Measurements from ENCODE around the gene SDF4. TPM values are rescaled to one million over a fixed set of nuclear protein-coding genes. Genes with fewer than 3 reads are reported as not detected.
"Not testable (repeated sequence)": the region's sequence is repeated elsewhere in the genome, so short reads cannot be mapped to it uniquely, and the experiment has no call there.

SDF4 gene
- total RNA-seq, 1 donor from 2014 or later, result 54.2 TPM

GRCh38 chr1:1179983-1180861 is 51.6 kb downstream of the SDF4 start:
- DNase-seq (ENCODE audit: low spot score), result no peak

- DNase-seq (ENCODE audit: low spot score), result no peak
Measured at GRCh38 chr1:1179346-1179982, 52.3 kb downstream of the SDF4 start.

- DNase-seq (ENCODE audit: low spot score), result no peak
Measured at GRCh38 chr1:1178794-1179331, 52.9 kb downstream of the SDF4 start.

GRCh38 chr1:1177452-1178206 is 54.2 kb downstream of the SDF4 start:
- no peak for DNase-seq (ENCODE audit: low spot score)

- no peak for DNase-seq (ENCODE audit: low spot score)
Measured at GRCh38 chr1:1176931-1177330, 54.9 kb downstream of the SDF4 start.

- not testable (repeated sequence) for DNase-seq (ENCODE audit: low spot score)
Measured at GRCh38 chr1:1176063-1176761, 55.6 kb downstream of the SDF4 start.

- DNase-seq (ENCODE audit: low spot score), result no peak
Measured at GRCh38 chr1:1175221-1176062, 56.4 kb downstream of the SDF4 start.

GRCh38 chr1:1173793-1174415 is 57.9 kb downstream of the SDF4 start, which contains the start of gene TTLL10:
Gene TTLL10, plus strand, starts transcription at chr1:1173880. Its CDS starts 5,336 bp downstream, at chr1:1179216.
- no peak for DNase-seq (ENCODE audit: low spot score)

GRCh38 chr1:1173061-1173792 is 58.6 kb downstream of the SDF4 start:
- DNase-seq (ENCODE audit: low spot score), result no peak

- DNase-seq (ENCODE audit: low spot score), result no peak
Measured at GRCh38 chr1:1171546-1172340, 60.1 kb downstream of the SDF4 start.

- DNase-seq (ENCODE audit: low spot score), result no peak
Measured at GRCh38 chr1:1171161-1171545, 60.6 kb downstream of the SDF4 start.

GRCh38 chr1:1170215-1171091 is 61.3 kb downstream of the SDF4 start:
- DNase-seq (ENCODE audit: low spot score), result no peak

- DNase-seq (ENCODE audit: low spot score), result no peak
Measured at GRCh38 chr1:1169429-1170214, 62.2 kb downstream of the SDF4 start.

GRCh38 chr1:1168451-1169411 is 63.1 kb downstream of the SDF4 start:
- no peak for DNase-seq (ENCODE audit: low spot score)

- DNase-seq (ENCODE audit: low spot score), result no peak
Measured at GRCh38 chr1:1167841-1168450, 63.9 kb downstream of the SDF4 start.
